Esophagus squamous epithelium (tissue), 4 donors: ENCODE data around the gene ZCCHC7.

Experiments used
- CTCF ChIP-seq, 6 experiments: fragments of 450-650 bp in 4 of 6; fragments of 200-600 bp in 2 of 6; sonication (generic) in 2 of 6; IDR thresholded peaks; one replicate each; pipeline ENCODE4 v1.5.1; 2016 to 2019; ENCODE audit warnings: antibody characterized with exemption in 6 of 6, mild to moderate bottlenecking in 4 of 6, moderate library complexity in 4 of 6
- POLR2A ChIP-seq, 4 donors: fragments of 450-650 bp; IDR thresholded peaks; one replicate each; pipeline ENCODE4 v1.6.1; 2017; ENCODE audit warnings: antibody characterized with exemption in 4 of 4, mild to moderate bottlenecking in 4 of 4, moderate library complexity in 3 of 4

DNA sequence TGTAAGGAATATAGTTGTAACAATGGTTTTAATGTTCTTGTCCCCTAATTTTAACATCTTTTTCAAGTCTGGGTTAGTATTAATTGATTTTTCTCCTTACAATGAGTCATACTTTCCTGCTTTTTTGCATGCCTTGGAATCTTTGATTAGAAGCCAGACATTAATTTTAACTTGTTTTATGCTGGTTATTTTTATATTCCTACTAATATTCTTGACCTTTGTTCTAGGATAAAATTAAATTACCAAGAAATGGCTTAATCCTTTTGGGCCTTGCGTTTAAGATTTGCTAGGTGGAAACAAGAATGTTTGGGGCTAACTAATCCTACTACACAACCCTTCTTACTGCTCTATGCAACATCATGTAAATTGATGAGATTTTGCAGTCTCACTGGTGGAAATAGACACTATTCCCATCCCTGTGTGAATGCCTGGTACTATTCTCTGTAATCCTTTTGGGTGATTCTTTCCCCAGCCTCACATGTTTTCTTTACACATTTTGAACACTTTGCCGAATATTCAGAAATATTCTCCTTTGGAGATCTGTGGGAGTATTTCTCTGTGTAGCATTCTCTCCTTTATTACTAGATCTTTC is 47.2 kb downstream of the ZCCHC7 start:
- no peak for TF ChIP-seq CTCF (IDR thresholded peaks at IDR 0.05)
- no peak for TF ChIP-seq POLR2A (IDR thresholded peaks at IDR 0.05)
